ENCODE data around the gene SLC8A3.

The SLC8A3 gene

GRCh38 chr14:70019695-70020094 is 169.1 kb downstream of the SLC8A3 start:
- DNase-seq, result no peak

GRCh38 chr14:70018713-70019211 is 170.0 kb downstream of the SLC8A3 start:
- DNase-seq, result no peak

DNA sequence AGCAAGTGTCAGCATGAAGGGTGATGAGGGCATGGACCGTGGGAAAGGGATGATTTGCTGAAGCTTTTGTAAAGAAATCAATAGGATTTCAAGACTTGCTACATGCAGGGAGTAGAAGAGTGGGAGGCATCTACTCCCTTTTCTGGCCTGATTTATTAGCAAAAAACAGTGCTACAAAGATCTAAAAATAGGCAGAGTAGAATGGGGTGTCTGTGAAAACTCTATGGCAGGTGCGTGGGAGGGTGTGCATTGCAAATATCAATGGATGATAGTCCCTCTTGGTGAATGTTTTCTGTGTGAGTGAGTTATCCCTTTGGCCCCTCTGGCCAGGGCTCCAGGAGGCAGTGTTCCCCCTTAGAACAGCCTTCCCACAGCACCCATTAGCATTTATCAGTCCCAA is 170.5 kb downstream of the SLC8A3 start:
- no peak for DNase-seq

GRCh38 chr14:70014406-70015095 is 174.2 kb downstream of the SLC8A3 start:
- DNase-seq, result no peak

- no peak for DNase-seq
Measured at GRCh38 chr14:70013271-70013873, 175.4 kb downstream of the SLC8A3 start.

- no peak for DNase-seq
Measured at GRCh38 chr14:70011708-70012107, 177.0 kb downstream of the SLC8A3 start.

GRCh38 chr14:70011098-70011497 is 177.7 kb downstream of the SLC8A3 start:
- DNase-seq, result no peak

DNA sequence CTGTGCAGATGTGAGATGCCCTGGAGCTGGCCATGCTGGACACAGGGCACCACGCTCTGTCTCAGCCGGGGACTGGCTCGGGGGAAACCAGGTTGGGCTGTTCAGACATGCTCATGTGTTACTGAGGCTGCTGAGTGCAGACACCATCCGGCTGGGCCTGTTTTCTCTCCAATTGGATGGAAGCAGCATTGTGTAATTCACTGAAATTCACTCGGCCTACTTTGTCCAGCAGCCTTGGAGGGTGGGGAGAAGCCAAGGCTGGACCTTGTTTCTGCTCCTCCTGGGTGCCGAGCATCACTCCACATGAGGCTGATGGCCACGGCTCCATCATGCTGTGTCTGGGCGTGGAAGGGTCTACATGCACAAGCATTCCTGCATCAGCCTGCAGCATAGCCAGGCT is 178.8 kb downstream of the SLC8A3 start:
- no peak for DNase-seq

GRCh38 chr14:70008284-70009262 is 180.2 kb downstream of the SLC8A3 start:
- no peak for DNase-seq

GRCh38 chr14:70006699-70007098 is 182.1 kb downstream of the SLC8A3 start:
- no peak for DNase-seq

GRCh38 chr14:70005281-70005805 is 183.4 kb downstream of the SLC8A3 start:
- DNase-seq, result no peak

DNA sequence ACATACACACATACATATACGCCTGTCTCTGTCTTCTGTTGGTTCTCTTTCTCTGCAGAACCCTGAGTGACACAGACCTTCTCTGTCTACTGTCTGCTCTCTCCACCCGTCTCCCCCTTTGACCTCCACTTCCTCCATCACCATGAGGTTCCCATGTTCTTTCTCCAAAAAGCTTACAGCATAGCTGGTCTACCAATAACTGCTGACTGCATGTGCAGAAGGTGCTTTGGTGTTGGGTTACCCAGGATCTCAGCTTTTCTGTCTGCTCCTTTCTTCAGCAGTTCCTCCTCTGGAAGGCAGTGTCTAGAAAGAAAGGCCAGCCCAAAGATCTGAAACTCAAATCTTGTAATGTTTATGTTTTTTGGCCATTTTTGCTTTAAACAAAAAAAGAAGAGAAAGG is 184.0 kb downstream of the SLC8A3 start:
- DNase-seq, result no peak

DNA sequence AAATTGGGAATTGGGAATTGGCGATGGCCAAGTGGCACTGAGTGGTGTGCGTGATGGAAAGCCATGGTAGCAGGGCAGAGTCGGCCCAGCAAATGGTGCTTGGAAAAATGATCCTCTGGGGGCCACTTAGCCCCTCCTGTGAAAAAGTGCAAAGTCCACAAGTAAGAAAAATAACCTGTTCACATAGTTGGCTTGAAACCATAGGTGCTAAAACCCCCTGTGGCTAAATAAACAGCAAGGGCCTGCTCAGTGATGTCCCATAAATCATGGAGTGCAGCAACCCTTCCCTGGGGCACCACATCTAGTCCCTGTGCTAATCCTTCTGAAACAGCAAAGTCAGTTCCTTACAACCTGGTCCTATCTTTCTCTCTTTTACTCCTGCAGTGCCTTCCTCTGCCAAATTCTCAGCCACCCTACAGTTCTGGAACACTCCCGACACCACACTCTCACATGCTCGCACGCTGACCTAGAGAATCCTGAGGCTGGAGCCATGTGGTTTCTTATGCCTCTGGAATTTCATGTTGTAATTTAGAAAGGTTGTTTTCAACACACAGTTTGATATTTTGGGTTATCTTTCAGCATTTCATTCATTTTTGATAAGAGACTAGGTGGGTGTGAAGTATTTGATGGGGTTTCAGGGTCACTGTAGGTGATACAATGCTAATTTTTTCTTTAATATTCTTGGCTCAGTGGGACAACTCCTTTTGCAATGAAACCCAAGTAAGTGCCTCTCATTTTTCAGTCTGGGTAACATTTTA is 186.0 kb downstream of the SLC8A3 start:
- DNase-seq, result no peak

DNA sequence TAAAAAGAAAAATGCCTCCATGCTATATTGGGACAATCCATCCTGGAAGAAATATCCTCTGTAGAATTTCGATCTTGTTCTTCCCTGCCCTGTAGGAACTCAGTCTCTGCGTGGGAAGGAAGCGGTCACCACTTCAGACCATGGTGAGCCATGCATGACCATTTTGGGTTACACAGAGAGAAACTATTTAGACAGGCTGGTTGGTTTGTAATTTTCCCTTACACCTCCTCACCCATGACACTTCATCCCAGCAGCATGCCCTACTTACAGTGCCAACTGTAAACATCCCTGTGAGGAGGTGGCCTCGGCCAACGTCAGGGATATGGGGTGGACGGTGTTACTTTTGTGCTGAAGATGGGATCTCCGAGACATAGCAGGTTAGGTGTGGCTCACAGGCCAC is 188.2 kb downstream of the SLC8A3 start:
- DNase-seq, result no peak

DNA sequence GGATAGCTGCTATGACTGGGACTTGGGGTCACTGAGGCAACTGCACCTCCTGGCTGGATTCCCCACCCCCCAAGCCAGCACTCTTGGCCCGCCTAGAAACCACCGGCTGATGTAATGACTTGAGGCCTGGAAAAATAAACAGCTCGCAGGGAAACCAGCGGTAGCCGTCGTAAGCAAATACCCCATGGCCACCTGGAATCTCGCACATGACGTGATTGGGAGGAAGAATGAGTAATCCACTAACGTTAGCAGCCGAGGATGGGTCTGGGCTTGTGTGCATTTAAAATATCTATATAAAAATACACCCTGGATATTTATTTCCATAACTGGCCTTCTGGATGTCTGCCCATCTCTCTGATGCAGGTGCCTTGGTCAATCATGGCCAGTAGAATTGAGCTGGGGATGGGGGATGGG is 189.5 kb downstream of the SLC8A3 start:
- no peak for DNase-seq

DNA sequence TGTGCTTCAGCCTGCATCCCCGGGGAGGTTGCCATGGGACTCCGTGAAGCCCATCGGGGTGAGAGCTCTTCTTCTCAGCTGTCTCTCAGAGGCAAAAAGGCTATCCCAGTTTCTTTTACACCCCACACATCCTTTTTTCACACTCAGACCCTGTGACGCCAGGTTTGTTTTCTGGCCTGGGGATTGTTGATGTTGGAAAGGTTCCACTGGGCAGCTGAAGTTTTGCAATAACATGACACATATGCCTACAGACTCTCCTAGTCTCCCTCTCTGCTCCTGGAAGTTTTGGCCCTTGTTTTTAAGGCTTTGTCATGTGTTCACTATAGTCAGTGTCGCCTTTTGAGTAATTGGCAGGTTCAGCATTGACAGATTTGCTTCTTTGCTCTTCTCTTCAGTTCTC is 190.9 kb downstream of the SLC8A3 start:
- DNase-seq, result peak; percentile 46

GRCh38 chr14:69996216-69996615 is 192.5 kb downstream of the SLC8A3 start:
- no peak for DNase-seq

Measured in NCI-H446 treated with DMSO at 0.1 percent for 48 hours (cell line).